Measurements from ENCODE around the gene UQCC3. TPM values are rescaled to one million over a fixed set of nuclear protein-coding genes. Genes with fewer than 3 reads are reported as not detected.
A peak's percentile ranks its signal among the peaks of the same experiment; 100 is the strongest.

UQCC3 gene
- total and polyA plus RNA-seq, 9 of the 15 experiments (the other 6 are each of a cell fraction or from before 2014, with no cell fraction given): 3.3 to 44.3 (median 8.0) TPM

DNA sequence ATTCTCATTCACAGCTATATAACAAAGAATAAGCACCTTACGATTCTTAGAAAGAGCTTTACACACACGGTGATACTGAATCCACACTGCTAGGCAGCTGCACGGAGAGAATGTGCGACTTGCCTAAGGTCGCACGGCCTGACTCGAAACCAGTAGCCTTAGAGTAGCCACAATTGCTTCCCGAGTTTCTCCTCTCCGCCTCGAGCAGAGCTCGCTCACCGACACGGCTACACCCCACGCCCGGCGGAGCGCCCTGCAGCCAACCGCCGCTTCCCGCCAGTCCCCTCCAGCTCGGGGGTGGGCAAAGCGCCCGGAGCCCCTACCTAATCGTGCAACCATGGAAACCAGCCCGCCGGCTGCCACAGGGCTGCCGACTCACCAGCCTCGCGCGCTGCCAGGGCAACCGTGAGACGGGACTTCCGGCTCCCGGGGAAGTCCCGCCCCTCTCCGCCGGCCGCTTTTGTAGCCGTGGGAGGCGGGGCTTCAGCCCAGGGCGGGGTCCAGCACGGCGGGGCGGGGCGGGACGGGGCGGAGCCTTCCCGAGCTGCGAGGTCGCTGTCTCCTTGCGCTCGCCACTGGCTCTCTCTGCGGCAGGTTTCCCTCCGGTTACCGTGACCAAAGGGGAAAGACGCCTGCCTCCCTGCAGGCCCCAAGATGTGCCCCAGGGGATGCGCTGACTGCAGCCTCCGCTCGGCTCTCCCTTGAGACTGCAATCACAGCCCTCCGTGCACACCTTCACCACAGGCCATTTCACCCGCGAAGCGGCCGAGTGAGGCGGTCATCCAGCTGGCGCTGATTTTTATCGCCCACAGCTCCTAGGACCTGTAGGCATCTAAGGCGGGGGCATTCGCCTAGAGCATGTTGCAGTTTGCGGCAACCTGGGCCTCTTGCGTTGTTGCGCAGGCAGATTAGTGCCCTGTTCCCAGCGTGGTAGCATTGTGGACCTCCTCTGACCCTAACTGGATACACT, 34.7 kb downstream of the UQCC3 start (continued):
- TF ChIP-seq, protein P1, sequence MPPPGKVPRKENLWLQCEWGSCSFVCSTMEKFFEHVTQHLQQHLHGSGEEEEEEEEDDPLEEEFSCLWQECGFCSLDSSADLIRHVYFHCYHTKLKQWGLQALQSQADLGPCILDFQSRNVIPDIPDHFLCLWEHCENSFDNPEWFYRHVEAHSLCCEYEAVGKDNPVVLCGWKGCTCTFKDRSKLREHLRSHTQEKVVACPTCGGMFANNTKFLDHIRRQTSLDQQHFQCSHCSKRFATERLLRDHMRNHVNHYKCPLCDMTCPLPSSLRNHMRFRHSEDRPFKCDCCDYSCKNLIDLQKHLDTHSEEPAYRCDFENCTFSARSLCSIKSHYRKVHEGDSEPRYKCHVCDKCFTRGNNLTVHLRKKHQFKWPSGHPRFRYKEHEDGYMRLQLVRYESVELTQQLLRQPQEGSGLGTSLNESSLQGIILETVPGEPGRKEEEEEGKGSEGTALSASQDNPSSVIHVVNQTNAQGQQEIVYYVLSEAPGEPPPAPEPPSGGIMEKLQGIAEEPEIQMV (tag; conservative IDR thresholded peaks at IDR 0.05; ENCODE audit: low read depth): no peak
- TF ChIP-seq JUN (IDR thresholded peaks at IDR 0.05; ENCODE audit: borderline replicate concordance, low read depth, low read length) (no peak), JUN (CRISPR knock-in tag; IDR thresholded peaks at IDR 0.05; ENCODE audit: borderline replicate concordance) (peak; percentile 87; the same call in 1 of the 2 replicates), MEIS2 (IDR thresholded peaks at IDR 0.05; ENCODE audit: partially characterized antibody) (no peak), GTF2E2 (tag; IDR thresholded peaks at IDR 0.05) (no peak), TCF7 (IDR thresholded peaks at IDR 0.05; ENCODE audit: borderline replicate concordance) (no peak), ZNF507 (tag; conservative IDR thresholded peaks at IDR 0.05) (no peak), KAT2B (IDR thresholded peaks at IDR 0.05; ENCODE audit: low read depth, low read length) (no peak), ZNF3 (CRISPR knock-in tag; IDR thresholded peaks at IDR 0.05) (peak; percentile 67; the same call in 1 of the 2 replicates), ZNF316 (IDR thresholded peaks at IDR 0.05) (no peak), ZNF212 (CRISPR knock-in tag; IDR thresholded peaks at IDR 0.05) (no peak; the same call in 1 of the 2 replicates), KLF16 (IDR thresholded peaks at IDR 0.05) (0 out of 2 replicates have a peak, but pooled peaks have one; percentile 9), IFI16 (CRISPR knock-in tag; IDR thresholded peaks at IDR 0.05) (no peak), ZNF41 (CRISPR knock-in tag; conservative IDR thresholded peaks at IDR 0.05) (no peak), E2F3 (CRISPR knock-in tag; IDR thresholded peaks at IDR 0.05) (0 out of 2 replicates have a peak, but pooled peaks have one; percentile 37), ZKSCAN1 (IDR thresholded peaks at IDR 0.05; ENCODE audit: low read depth, low read length) (no peak)
- TF ChIP-seq, protein P2, sequence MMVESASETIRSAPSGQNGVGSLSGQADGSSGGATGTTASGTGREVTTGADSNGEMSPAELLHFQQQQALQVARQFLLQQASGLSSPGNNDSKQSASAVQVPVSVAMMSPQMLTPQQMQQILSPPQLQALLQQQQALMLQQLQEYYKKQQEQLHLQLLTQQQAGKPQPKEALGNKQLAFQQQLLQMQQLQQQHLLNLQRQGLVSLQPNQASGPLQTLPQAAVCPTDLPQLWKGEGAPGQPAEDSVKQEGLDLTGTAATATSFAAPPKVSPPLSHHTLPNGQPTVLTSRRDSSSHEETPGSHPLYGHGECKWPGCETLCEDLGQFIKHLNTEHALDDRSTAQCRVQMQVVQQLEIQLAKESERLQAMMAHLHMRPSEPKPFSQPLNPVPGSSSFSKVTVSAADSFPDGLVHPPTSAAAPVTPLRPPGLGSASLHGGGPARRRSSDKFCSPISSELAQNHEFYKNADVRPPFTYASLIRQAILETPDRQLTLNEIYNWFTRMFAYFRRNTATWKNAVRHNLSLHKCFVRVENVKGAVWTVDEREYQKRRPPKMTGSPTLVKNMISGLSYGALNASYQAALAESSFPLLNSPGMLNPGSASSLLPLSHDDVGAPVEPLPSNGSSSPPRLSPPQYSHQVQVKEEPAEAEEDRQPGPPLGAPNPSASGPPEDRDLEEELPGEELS (CRISPR knock-in tag; IDR thresholded peaks at IDR 0.05; ENCODE audit: borderline replicate concordance): no peak
- TF ChIP-seq, protein P3, sequence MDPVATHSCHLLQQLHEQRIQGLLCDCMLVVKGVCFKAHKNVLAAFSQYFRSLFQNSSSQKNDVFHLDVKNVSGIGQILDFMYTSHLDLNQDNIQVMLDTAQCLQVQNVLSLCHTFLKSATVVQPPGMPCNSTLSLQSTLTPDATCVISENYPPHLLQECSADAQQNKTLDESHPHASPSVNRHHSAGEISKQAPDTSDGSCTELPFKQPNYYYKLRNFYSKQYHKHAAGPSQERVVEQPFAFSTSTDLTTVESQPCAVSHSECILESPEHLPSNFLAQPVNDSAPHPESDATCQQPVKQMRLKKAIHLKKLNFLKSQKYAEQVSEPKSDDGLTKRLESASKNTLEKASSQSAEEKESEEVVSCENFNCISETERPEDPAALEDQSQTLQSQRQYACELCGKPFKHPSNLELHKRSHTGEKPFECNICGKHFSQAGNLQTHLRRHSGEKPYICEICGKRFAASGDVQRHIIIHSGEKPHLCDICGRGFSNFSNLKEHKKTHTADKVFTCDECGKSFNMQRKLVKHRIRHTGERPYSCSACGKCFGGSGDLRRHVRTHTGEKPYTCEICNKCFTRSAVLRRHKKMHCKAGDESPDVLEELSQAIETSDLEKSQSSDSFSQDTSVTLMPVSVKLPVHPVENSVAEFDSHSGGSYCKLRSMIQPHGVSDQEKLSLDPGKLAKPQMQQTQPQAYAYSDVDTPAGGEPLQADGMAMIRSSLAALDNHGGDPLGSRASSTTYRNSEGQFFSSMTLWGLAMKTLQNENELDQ (CRISPR knock-in tag; IDR thresholded peaks at IDR 0.05; ENCODE audit: borderline replicate concordance): no peak
- TF ChIP-seq, protein P4, sequence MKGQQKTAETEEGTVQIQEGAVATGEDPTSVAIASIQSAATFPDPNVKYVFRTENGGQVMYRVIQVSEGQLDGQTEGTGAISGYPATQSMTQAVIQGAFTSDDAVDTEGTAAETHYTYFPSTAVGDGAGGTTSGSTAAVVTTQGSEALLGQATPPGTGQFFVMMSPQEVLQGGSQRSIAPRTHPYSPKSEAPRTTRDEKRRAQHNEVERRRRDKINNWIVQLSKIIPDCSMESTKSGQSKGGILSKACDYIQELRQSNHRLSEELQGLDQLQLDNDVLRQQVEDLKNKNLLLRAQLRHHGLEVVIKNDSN (CRISPR knock-in tag; IDR thresholded peaks at IDR 0.05): peak; percentile 29
- TF ChIP-seq, protein P5, sequence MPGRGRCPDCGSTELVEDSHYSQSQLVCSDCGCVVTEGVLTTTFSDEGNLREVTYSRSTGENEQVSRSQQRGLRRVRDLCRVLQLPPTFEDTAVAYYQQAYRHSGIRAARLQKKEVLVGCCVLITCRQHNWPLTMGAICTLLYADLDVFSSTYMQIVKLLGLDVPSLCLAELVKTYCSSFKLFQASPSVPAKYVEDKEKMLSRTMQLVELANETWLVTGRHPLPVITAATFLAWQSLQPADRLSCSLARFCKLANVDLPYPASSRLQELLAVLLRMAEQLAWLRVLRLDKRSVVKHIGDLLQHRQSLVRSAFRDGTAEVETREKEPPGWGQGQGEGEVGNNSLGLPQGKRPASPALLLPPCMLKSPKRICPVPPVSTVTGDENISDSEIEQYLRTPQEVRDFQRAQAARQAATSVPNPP (IDR thresholded peaks at IDR 0.05; ENCODE audit: borderline replicate concordance, insufficient read depth, insufficient read length): no peak
